Upper lobe of left lung (tissue), 6 donors: Measurements from ENCODE around the gene CLK3. TPM values are rescaled to one million over a fixed set of nuclear protein-coding genes. Genes with fewer than 3 reads are reported as not detected.
"Not testable (repeated sequence)": the region's sequence is repeated elsewhere in the genome, so short reads cannot be mapped to it uniquely, and the experiment has no call there.

Experiments
- ATAC-seq, 2 donors: fragments of 200-7000 bp; cut with Tn5 transposase; one replicate each; pipeline ENCODE4 v1.9.1; 2022; ENCODE audit warnings: mild to moderate bottlenecking in 2 of 2, moderate library complexity in 2 of 2; ENCODE audit not compliant: low FRiP score in 2 of 2
- DNase-seq, 2 donors: peaks; one replicate each; pipeline ENCODE4 v3.0.0-alpha.2; 2019 to 2020
- H3K27ac ChIP-seq, 4 donors: fragments of 200-600 bp; sonication (generic); one replicate each; pipeline ENCODE4 v1.5.1; 2016 to 2019
- H3K27me3 ChIP-seq, 4 donors: fragments of 200-600 bp; sonication (generic); one replicate each; pipeline ENCODE4 v1.5.1; 2017 to 2019
- H3K36me3 ChIP-seq, 4 donors: fragments of 200-600 bp; sonication (generic); one replicate each; pipeline ENCODE4 v1.5.1; 2016 to 2019
- H3K4me1 ChIP-seq, 4 donors: fragments of 200-600 bp; sonication (generic); one replicate each; pipeline ENCODE4 v1.5.1; 2018 to 2019
- H3K4me3 ChIP-seq, 4 donors: fragments of 200-600 bp; sonication (generic); one replicate each; pipeline ENCODE4 v1.5.1; 2017 to 2019; ENCODE audit warnings: mild to moderate bottlenecking in 2 of 4, moderate library complexity in 1 of 4
- H3K9me3 ChIP-seq, 4 donors: fragments of 200-600 bp; sonication (generic); one replicate each; pipeline ENCODE4 v1.5.1; 2018 to 2019
- EP300 ChIP-seq, 4 donors: sonication (generic); formaldehyde crosslinking; IDR thresholded peaks; one replicate each; pipeline ENCODE4 v1.5.1; 2017; ENCODE audit warnings: antibody characterized with exemption in 4 of 4, control low read depth in 2 of 4
- POLR2A ChIP-seq, 4 donors: fragments of 450-650 bp; IDR thresholded peaks; one replicate each; pipeline ENCODE4 v1.5.1; 2016 to 2017; ENCODE audit warnings: antibody characterized with exemption in 4 of 4, mild to moderate bottlenecking in 2 of 4
- POLR2AphosphoS5 ChIP-seq, 2 donors: sonication (generic); formaldehyde crosslinking; IDR thresholded peaks; one replicate each; pipeline ENCODE4 v1.5.1; 2017; ENCODE audit warnings: antibody characterized with exemption in 2 of 2
- WGBS, 2 donors: methylation state at CpG; one replicate each; pipeline ENCODE4 v1.1.5; 2017 to 2018; 5-methylcytosine and 5-hydroxymethylcytosine counted together
- total RNA-seq, 6 donors: library from RNA; depleted of rRNA in 4 of 6; stranded (reverse); fragments of >200 nt in 4 of 6; gene quantifications; one replicate each; pipeline versions ENCODE4 v1.1.0 to v1.2.1, GENCODE V29; 2016 to 2021
- TF ChIP-seq, protein P1 (sequence below), 6 experiments: fragments of 450-650 bp in 4 of 6; fragments of 200-600 bp in 2 of 6; sonication (generic) in 2 of 6; IDR thresholded peaks; one replicate each; pipeline ENCODE4 v1.5.1; 2016 to 2019; ENCODE audit warnings: antibody characterized with exemption in 6 of 6
- donor health status: DM: no; HTN: no; CAD: no; lungs with moderate emphysema.
- donor health status: DM: no; HTN: yes; CAD: no; lungs with severe emphysema.

Gene CLK3
- total RNA-seq, 6 donors from 2014 or later, result 78.0 to 289 (median 89.7) TPM

DNA sequence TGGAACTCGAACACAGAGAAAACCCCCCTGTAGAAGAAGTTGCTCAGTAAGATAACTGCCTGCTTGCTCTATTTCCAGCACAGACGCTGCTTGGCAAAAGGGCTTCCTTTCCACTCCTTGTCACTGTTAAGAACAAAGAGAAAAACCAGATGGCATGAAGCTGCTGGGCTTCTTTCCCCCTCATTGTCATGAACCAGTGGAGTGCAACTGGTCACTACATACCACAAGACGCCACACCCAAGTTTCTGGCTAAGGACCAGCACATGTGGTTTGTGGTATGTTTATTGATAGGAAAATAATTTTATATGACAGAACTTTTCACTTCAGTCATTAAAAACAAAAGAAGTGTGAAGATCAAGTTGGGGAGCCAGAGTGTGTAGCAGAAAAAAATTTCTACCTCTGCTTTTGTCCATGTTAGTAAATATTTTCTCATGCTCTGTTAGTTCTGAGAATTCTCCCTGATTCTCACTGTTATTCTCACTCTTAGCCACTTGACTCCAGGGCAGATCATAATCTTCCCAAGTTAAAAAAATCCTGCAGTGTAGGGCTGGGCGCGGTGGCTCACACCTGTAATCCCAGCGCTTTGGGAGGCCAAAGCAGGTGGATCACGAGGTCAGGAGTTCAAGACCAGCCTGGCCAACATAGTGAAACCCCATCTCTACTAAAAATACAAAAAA, 37.9 kb downstream of the CLK3 start:
- DNase-seq, result peak in 1 of 2 donors; percentile 60
- Histone ChIP-seq H3K27ac (peak overlapping the region in 3 of 4 donors; percentile 13 to 42 (median 28)), H3K4me1 (peaks cover 12 to 50% (median 26%) of the 10 kb centered on the region in 4 donors), H3K9me3 (no peaks in the 10 kb centered on the region), H3K4me3 (no peak overlapping the region), H3K27me3 (no peaks in the 10 kb centered on the region), H3K36me3 (no peaks in the 10 kb centered on the region)
- WGBS, 2 donors, result 70 to 76% methylated on average over 7 of the region's 7 CpGs
- peak in 1 of 2 donors; percentile 72 for ATAC-seq
- TF ChIP-seq EP300 (IDR thresholded peaks at IDR 0.05) (no peak), POLR2AphosphoS5 (IDR thresholded peaks at IDR 0.05) (peak in 1 of 2 donors; percentile 26)

DNA sequence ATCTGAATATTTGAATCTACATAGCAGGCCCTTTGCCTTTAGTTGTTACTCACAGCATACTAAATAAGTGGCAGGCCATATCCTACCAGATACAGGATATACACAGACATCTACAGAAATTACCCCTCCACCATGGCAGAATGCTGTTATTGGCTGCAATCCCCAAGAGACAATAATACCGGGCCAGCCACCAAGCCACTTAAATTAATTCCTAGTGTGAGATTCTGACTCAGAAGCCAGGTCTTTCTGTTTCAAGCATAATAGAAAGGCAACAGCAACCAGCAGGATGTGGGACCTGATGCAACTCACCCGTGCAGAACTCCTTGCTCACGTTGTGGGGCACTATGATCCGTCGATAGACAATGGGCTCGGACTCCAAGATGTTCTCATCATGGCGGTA, 39.8 kb downstream of the CLK3 start:
- ATAC-seq (no peak), DNase-seq (no peak)
- H3K36me3 ChIP-seq, result no peaks in the 10 kb centered on the region
- H3K9me3 ChIP-seq, result no peaks in the 10 kb centered on the region
- TF ChIP-seq POLR2A (IDR thresholded peaks at IDR 0.05), result no peak
- no peak for TF ChIP-seq EP300 (IDR thresholded peaks at IDR 0.05)
- TF ChIP-seq, protein P1, sequence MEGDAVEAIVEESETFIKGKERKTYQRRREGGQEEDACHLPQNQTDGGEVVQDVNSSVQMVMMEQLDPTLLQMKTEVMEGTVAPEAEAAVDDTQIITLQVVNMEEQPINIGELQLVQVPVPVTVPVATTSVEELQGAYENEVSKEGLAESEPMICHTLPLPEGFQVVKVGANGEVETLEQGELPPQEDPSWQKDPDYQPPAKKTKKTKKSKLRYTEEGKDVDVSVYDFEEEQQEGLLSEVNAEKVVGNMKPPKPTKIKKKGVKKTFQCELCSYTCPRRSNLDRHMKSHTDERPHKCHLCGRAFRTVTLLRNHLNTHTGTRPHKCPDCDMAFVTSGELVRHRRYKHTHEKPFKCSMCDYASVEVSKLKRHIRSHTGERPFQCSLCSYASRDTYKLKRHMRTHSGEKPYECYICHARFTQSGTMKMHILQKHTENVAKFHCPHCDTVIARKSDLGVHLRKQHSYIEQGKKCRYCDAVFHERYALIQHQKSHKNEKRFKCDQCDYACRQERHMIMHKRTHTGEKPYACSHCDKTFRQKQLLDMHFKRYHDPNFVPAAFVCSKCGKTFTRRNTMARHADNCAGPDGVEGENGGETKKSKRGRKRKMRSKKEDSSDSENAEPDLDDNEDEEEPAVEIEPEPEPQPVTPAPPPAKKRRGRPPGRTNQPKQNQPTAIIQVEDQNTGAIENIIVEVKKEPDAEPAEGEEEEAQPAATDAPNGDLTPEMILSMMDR (IDR thresholded peaks at IDR 0.05), result no peak
- no peak for TF ChIP-seq POLR2AphosphoS5 (IDR thresholded peaks at IDR 0.05)
- H3K4me1 ChIP-seq, result peaks cover 12 to 49% (median 26%) of the 10 kb centered on the region in 4 donors
- no peaks in the 10 kb centered on the region for H3K27me3 ChIP-seq
- WGBS, 2 donors, result 75 to 83% methylated on average over 7 of the region's 7 CpGs
- H3K27ac ChIP-seq, result peak overlapping the region in 1 of 4 donors; percentile 42
- H3K4me3 ChIP-seq, result no peak overlapping the region

DNA sequence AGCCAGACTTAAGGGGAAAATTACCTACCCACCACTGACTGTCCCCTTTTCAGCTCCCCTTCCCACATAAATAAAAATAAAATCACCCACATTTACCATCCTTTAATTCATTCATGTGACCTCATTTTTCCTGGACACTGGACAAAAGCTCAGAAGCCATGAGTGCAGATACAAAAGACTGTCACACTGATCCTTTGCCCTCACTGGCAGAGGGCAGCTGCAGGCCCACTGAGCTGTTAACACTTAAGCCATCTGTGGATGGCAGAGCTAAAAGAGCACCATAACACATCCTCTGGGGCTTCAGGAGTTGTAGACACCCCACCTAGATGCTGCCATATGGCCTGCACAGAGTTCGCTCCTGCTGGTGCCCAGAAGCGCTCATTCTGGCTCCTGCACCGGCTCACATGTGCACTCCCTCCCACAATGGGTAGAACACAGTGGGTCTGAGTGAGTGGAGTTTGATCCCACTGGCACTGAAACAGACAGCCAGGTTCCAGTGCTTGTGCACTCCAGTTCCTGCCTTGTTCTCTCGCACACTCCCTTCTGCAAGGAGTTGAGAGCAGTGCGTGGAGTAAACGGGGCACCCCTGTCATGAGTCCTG, 41.4 kb downstream of the CLK3 start:
- H3K4me3 ChIP-seq, result no peak overlapping the region
- H3K36me3 ChIP-seq, result no peaks in the 10 kb centered on the region
- H3K27me3 ChIP-seq, result no peaks in the 10 kb centered on the region
- no peaks in the 10 kb centered on the region for H3K9me3 ChIP-seq
- peak overlapping the region in 1 of 4 donors; percentile 1 for H3K27ac ChIP-seq
- H3K4me1 ChIP-seq, result peaks cover 12 to 50% (median 25%) of the 10 kb centered on the region in 4 donors
- TF ChIP-seq, protein P1 (IDR thresholded peaks at IDR 0.05), result no peak
- no peak for TF ChIP-seq POLR2A (IDR thresholded peaks at IDR 0.05)
- TF ChIP-seq POLR2AphosphoS5 (IDR thresholded peaks at IDR 0.05), result no peak
- no peak for TF ChIP-seq EP300 (IDR thresholded peaks at IDR 0.05)
- WGBS, 2 donors, result 87 to 88% methylated on average over 2 to 6 of the region's 6 CpGs
- ATAC-seq (no peak), DNase-seq (no peak)

DNA sequence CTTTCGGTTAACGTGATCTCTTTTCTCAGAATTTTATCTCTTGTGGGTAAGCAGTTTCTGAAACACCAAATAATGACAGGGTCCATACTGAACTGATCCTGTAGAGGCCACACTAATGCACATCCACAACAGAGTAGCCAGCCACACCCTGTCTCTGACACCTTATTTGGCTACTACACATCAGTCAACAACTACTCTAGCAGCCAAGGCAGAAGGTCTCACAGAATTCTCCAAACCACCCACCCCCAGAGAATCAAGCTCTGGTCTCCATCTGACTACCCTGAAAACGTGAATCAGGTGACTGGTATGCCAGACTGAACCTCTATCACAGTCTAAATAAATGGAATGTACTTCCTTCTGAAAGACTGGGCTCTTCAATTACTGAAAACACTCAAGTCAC, 42.2 kb downstream of the CLK3 start:
- Histone ChIP-seq H3K4me3 (no peak overlapping the region), H3K36me3 (no peaks in the 10 kb centered on the region), H3K9me3 (no peaks in the 10 kb centered on the region), H3K27ac (peak overlapping the region in 2 of 4 donors; percentile 0 to 1), H3K4me1 (peaks cover 12 to 53% (median 30%) of the 10 kb centered on the region in 4 donors), H3K27me3 (no peaks in the 10 kb centered on the region)
- TF ChIP-seq, protein P1 (IDR thresholded peaks at IDR 0.05), result no peak
- no peak for TF ChIP-seq POLR2AphosphoS5 (IDR thresholded peaks at IDR 0.05)
- 67 to 85% methylated on average over 3 of the region's 3 CpGs for WGBS, 2 donors
- DNase-seq, result no peak
- ATAC-seq, result no peak

DNA sequence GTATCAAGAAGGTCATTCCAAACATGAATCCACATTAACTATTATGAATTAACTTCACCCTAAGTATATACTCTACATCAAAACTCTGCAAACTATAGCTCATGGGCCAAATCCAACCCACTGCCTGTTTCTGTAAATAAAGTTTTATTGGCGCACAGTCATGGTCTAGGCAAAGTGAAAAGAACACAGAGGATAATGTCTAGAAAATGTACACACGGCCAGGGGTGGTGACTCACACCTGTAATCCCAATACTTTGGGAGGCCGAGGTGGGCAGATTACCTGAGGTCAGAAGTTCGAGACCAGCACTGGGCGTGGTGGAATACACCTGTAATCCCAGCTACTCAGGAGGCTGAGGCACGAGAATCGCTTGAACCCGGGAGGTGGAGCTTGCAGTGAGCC, 45.6 kb downstream of the CLK3 start:
- not testable (repeated sequence) for H3K4me3 ChIP-seq, H3K27ac ChIP-seq, H3K36me3 ChIP-seq, H3K9me3 ChIP-seq, H3K27me3 ChIP-seq, DNase-seq, ATAC-seq
- peaks cover 28 to 58% (median 41%) of the 10 kb centered on the region in 4 donors for H3K4me1 ChIP-seq
- 94 to 96% methylated on average over 8 of the region's 8 CpGs for WGBS, 2 donors
